CD4-positive, alpha-beta T cell (primary cell): ENCODE data around the gene CACHD1. TPM values are rescaled to one million over a fixed set of nuclear protein-coding genes. Genes with fewer than 3 reads are reported as not detected.

Experiments used
- ATAC-seq: fragments of 200-7000 bp; cut with Tn5 transposase; one replicate; pipeline ENCODE4 v1.10.0; 2022; ENCODE audit warnings: mild to moderate bottlenecking; ENCODE audit not compliant: poor library complexity
- CTCF ChIA-PET: fragments of 350-600 bp; sonication (Branson Sonifier 250); formaldehyde crosslinking; loops from one replicate; lab custom pipeline; 2021; ENCODE audit warnings: antibody characterized with exemption, inconsistent platforms; lab: Charles Lee
- POLR2A ChIA-PET: fragments of 350-600 bp; sonication (Branson Sonifier 250); formaldehyde crosslinking; loops from one replicate; lab custom pipeline; 2021; ENCODE audit warnings: antibody characterized with exemption, inconsistent platforms; lab: Charles Lee
- DNase-seq, 14 experiments: peaks; one replicate each; pipeline ENCODE4 v3.0.0-alpha.2; 2013 to 2020; ENCODE audit warnings: mixed read lengths in 2 of 14
- H3K27ac ChIP-seq, 2 donors: one replicate each; pipeline versions ENCODE4 v1.5.1 to v1.7.0; 2013; ENCODE audit warnings: low read length in 2 of 2, low read depth in 1 of 2, mild to moderate bottlenecking in 1 of 2
- H3K27me3 ChIP-seq, 2 experiments: 1 replicate in 1 of 2; 2 replicates in 1 of 2; pipeline versions ENCODE4 v1.6.1 to v1.7.0; 2013; ENCODE audit warnings: low read length in 2 of 2, control low read depth in 1 of 2, mild to moderate bottlenecking in 1 of 2, moderate library complexity in 1 of 2; ENCODE audit not compliant: insufficient read depth in 2 of 2, control insufficient read depth in 1 of 2
- H3K36me3 ChIP-seq: one replicate; pipeline ENCODE4 v1.6.1; 2013; ENCODE audit warnings: low read length, control low read depth; ENCODE audit not compliant: insufficient read depth
- H3K4me1 ChIP-seq: one replicate; pipeline ENCODE4 v1.6.1; 2013; ENCODE audit warnings: low read length, control low read depth; ENCODE audit not compliant: insufficient read depth
- H3K4me3 ChIP-seq: one replicate; pipeline ENCODE4 v1.5.1; 2013; ENCODE audit warnings: mild to moderate bottlenecking, low read length, moderate library complexity
- H3K9me3 ChIP-seq, 2 experiments: 1 replicate in 1 of 2; 2 replicates in 1 of 2; pipeline versions ENCODE4 v1.6.1 to v1.7.0; 2013; ENCODE audit warnings: low read length in 2 of 2, mild to moderate bottlenecking in 2 of 2, control low read depth in 1 of 2, moderate library complexity in 1 of 2; ENCODE audit not compliant: control insufficient read depth in 1 of 2, insufficient read depth in 1 of 2
- H3K27ac Mint-ChIP-seq: one replicate; pipeline ENCODE4 v1.8.0; 2020; ENCODE audit warnings: mixed read lengths
- H3K27me3 Mint-ChIP-seq: one replicate; pipeline ENCODE4 v1.8.0; 2021; ENCODE audit warnings: mixed read lengths
- H3K36me3 Mint-ChIP-seq: one replicate; pipeline ENCODE4 v1.8.0; 2021; ENCODE audit warnings: low read depth, mixed read lengths
- H3K4me1 Mint-ChIP-seq: one replicate; pipeline ENCODE4 v1.8.0; 2021; ENCODE audit warnings: low read depth, mixed read lengths
- H3K4me3 Mint-ChIP-seq: one replicate; pipeline ENCODE4 v1.8.0; 2020; ENCODE audit warnings: mild to moderate bottlenecking, mixed read lengths
- H3K9me3 Mint-ChIP-seq: one replicate; pipeline ENCODE4 v1.8.0; 2020; ENCODE audit warnings: mixed read lengths
- intact Hi-C, 2 experiments: fragments of 100-400 bp; cut with DNase I in 1 of 2; cut with micrococcal nuclease in 1 of 2; formaldehyde crosslinking; loops; one replicate each; pipeline versions ENCODE4 v1.15.1 to v1.9.0; 2023 to 2025; cut with DNase I, micrococcal nuclease
- total RNA-seq, 174 experiments: library from RNA in 2 of 174; stranded (reverse) in 2 of 174; gene quantifications; one replicate each; pipeline ENCODE4 v1.2.3 and lab custom pipeline; 2021 to 2026
- TF ChIP-seq, protein P1 (sequence below): fragments of 200-600 bp; IDR thresholded peaks from one replicate; pipeline ENCODE4 v1.8.0; 2022; ENCODE audit warnings: antibody characterized with exemption, mild to moderate bottlenecking

The CACHD1 gene
- total RNA-seq, 2 experiments from 2014 or later, result 6.2 to 7.1 TPM

GRCh38 chr1:64532646-64533045 lies 62.7 kb downstream of the CACHD1 start:
- H3K36me3 Mint-ChIP-seq, result no peaks in the 10 kb centered on the region
- Histone ChIP-seq H3K27ac (no peak overlapping the region), H3K4me1 (peaks cover 3% of the 10 kb centered on the region), H3K27me3 (no peaks in the 10 kb centered on the region), H3K4me3 (no peak overlapping the region), H3K36me3 (no peaks in the 10 kb centered on the region), H3K9me3 (no peaks in the 10 kb centered on the region)
- no peak overlapping the region for H3K27ac Mint-ChIP-seq
- DNase-seq (no peak), ATAC-seq (no peak)
- ChIA-PET CTCF (no interaction called here), POLR2A (no interaction called here)
- peaks cover 3% of the 10 kb centered on the region for H3K9me3 Mint-ChIP-seq
- intact Hi-C loops, result no loop called here
- H3K27me3 Mint-ChIP-seq, result no peaks in the 10 kb centered on the region
- H3K4me3 Mint-ChIP-seq, result no peak overlapping the region
- TF ChIP-seq, protein P1, sequence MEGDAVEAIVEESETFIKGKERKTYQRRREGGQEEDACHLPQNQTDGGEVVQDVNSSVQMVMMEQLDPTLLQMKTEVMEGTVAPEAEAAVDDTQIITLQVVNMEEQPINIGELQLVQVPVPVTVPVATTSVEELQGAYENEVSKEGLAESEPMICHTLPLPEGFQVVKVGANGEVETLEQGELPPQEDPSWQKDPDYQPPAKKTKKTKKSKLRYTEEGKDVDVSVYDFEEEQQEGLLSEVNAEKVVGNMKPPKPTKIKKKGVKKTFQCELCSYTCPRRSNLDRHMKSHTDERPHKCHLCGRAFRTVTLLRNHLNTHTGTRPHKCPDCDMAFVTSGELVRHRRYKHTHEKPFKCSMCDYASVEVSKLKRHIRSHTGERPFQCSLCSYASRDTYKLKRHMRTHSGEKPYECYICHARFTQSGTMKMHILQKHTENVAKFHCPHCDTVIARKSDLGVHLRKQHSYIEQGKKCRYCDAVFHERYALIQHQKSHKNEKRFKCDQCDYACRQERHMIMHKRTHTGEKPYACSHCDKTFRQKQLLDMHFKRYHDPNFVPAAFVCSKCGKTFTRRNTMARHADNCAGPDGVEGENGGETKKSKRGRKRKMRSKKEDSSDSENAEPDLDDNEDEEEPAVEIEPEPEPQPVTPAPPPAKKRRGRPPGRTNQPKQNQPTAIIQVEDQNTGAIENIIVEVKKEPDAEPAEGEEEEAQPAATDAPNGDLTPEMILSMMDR, result no peak
- H3K4me1 Mint-ChIP-seq, result peaks cover 23% of the 10 kb centered on the region

GRCh38 chr1:64535938-64536835 lies 66.3 kb downstream of the CACHD1 start:
- H3K4me1 Mint-ChIP-seq, result peaks cover 54% of the 10 kb centered on the region
- intact Hi-C loops, result no loop called here
- DNase-seq (no peak), ATAC-seq (no peak)
- H3K36me3 ChIP-seq, result no peaks in the 10 kb centered on the region
- ChIA-PET CTCF (no interaction called here), POLR2A (no interaction called here)
- H3K4me3 ChIP-seq, result no peak overlapping the region
- H3K4me1 ChIP-seq, result peaks cover 6% of the 10 kb centered on the region
- no peaks in the 10 kb centered on the region for H3K27me3 ChIP-seq
- H3K36me3 Mint-ChIP-seq, result no peaks in the 10 kb centered on the region
- H3K9me3 Mint-ChIP-seq, result peaks cover 3% of the 10 kb centered on the region
- peak overlapping the region; percentile 82 for H3K27ac Mint-ChIP-seq
- H3K27me3 Mint-ChIP-seq, result no peaks in the 10 kb centered on the region
- no peaks in the 10 kb centered on the region for H3K9me3 ChIP-seq
- TF ChIP-seq, protein P1, result no peak
- no peak overlapping the region for H3K27ac ChIP-seq
- no peak overlapping the region for H3K4me3 Mint-ChIP-seq

DNA sequence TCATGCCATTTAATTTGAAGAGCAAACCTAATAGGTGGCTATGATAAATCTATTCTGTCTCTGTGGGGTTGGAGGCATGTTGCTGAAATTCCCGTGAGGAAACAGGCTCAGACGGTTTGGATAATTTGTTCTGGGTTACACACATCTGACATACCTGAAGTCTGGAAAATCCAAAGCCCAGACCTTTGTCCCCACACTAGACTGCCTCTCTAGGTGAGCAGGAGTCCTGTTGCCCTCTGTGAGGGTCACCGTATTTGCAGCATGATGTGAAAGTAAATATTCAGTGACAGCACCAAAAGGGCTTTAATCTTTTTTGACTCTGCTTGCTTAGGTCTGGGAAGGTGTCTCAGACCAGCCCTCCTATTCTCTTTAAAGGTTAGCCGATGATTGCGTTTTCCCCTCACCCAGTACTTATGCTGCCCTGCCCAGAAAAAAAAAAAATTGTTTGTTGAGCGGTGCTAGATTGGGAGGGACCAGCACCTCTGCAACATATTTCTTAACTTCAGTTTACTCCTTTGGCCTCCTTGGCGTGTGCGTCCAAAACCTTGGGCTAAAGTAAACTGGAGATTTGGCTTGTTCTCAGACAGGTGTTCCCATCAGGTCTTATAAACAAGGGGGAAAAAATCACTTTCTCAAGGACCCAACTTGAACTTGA lies 67.0 kb downstream of the CACHD1 start:
- POLR2A ChIA-PET, result interaction anchor here (1.2 to 1.6 kb wide), 2 partner anchors 10 to 30 kb away, joined by 5 read pairs; no protein-coding TSS in a partner anchor
- TF ChIP-seq, protein P1, result no peak
- ATAC-seq (no peak), DNase-seq (no peak)
- no peaks in the 10 kb centered on the region for H3K36me3 ChIP-seq
- Mint-ChIP-seq H3K4me1 (peaks cover 57% of the 10 kb centered on the region), H3K4me3 (no peak overlapping the region), H3K36me3 (no peaks in the 10 kb centered on the region), H3K27me3 (no peaks in the 10 kb centered on the region), H3K9me3 (peaks cover 3% of the 10 kb centered on the region), H3K27ac (peak overlapping the region; percentile 82)
- no peaks in the 10 kb centered on the region for H3K27me3 ChIP-seq
- no peak overlapping the region for H3K27ac ChIP-seq
- CTCF ChIA-PET, result no interaction called here
- intact Hi-C loops, result no loop called here
- H3K4me1 ChIP-seq, result peaks cover 6% of the 10 kb centered on the region
- H3K4me3 ChIP-seq, result no peak overlapping the region
- H3K9me3 ChIP-seq, result no peaks in the 10 kb centered on the region
